ENCODE data around the gene PKD2L2. TPM values are rescaled to one million over a fixed set of nuclear protein-coding genes. Genes with fewer than 3 reads are reported as not detected.

Gene PKD2L2
- total and polyA plus RNA-seq, 10 of the 15 experiments (the other 5 are each of a cell fraction or from before 2014, with no cell fraction given) = 0.11 to 0.86 (median 0.26) TPM; not detected in 4

GRCh38 chr5:137888863-137889759 is at the start of gene PKD2L2 (continued):
- TF ChIP-seq ZNF384 (IDR thresholded peaks at IDR 0.05; ENCODE audit: borderline replicate concordance, low read depth, low read length) (no peak), SUPT20H (IDR thresholded peaks at IDR 0.05; ENCODE audit: borderline replicate concordance, control insufficient read depth, low read depth, low read length) (no peak), ATF2 (IDR thresholded peaks at IDR 0.05; ENCODE audit: low read length) (no peak), BRCA1 (IDR thresholded peaks at IDR 0.05; ENCODE audit: low read depth, low read length) (no peak), SPI1 (IDR thresholded peaks at IDR 0.05; ENCODE audit: borderline replicate concordance, insufficient read depth, low read depth, low read length) (no peak), BHLHE40 (IDR thresholded peaks at IDR 0.05; ENCODE audit: borderline replicate concordance in 1 of 2, low read depth in 2 of 2, low read length in 1 of 2) (peak in 1 of 2 experiments; percentile 68; a peak in 2 of 4 replicates), MEF2A (IDR thresholded peaks at IDR 0.05; ENCODE audit: insufficient read depth, low read depth, low read length) (0 out of 2 replicates have a peak, but pooled peaks have one; percentile 59), TAF1 (IDR thresholded peaks at IDR 0.05; ENCODE audit: borderline replicate concordance, low read depth, low read length) (peak; percentile 78; the same call in 1 of the 2 replicates), POLR2AphosphoS2 (IDR thresholded peaks at IDR 0.05; ENCODE audit: low read depth, low read length) (peak; percentile 93), ESRRA (IDR thresholded peaks at IDR 0.05; ENCODE audit: low read length) (no peak), SREBF2 (IDR thresholded peaks at IDR 0.05; ENCODE audit: low read length) (no peak), TBL1XR1 (IDR thresholded peaks at IDR 0.05; ENCODE audit: low read depth, low read length) (no peak), USF2 (IDR thresholded peaks at IDR 0.05; ENCODE audit: borderline replicate concordance, low read depth, low read length) (no peak), JUND (IDR thresholded peaks at IDR 0.05; ENCODE audit: low read depth, low read length) (no peak), RB1 (IDR thresholded peaks at IDR 0.05; ENCODE audit: borderline replicate concordance) (peak; percentile 64; the same call in 1 of the 2 replicates), JUNB (IDR thresholded peaks at IDR 0.05) (no peak), ATF3 (IDR thresholded peaks at IDR 0.05; ENCODE audit: borderline replicate concordance, extremely low read depth, low read depth, low read length) (no peak), PRDM15 (CRISPR knock-in tag; IDR thresholded peaks at IDR 0.05) (no peak), KAT2A (conservative IDR thresholded peaks at IDR 0.05; ENCODE audit: control insufficient read depth, low read depth, low read length) (no peak), CBX3 (IDR thresholded peaks at IDR 0.05; ENCODE audit: borderline replicate concordance, low read depth) (no peak)
